ENCODE data around the gene ERMAP. TPM values are rescaled to one million over a fixed set of nuclear protein-coding genes. Genes with fewer than 3 reads are reported as not detected.

Gene ERMAP, protein sequence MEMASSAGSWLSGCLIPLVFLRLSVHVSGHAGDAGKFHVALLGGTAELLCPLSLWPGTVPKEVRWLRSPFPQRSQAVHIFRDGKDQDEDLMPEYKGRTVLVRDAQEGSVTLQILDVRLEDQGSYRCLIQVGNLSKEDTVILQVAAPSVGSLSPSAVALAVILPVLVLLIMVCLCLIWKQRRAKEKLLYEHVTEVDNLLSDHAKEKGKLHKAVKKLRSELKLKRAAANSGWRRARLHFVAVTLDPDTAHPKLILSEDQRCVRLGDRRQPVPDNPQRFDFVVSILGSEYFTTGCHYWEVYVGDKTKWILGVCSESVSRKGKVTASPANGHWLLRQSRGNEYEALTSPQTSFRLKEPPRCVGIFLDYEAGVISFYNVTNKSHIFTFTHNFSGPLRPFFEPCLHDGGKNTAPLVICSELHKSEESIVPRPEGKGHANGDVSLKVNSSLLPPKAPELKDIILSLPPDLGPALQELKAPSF
- total RNA-seq (2011; cell fraction: chromatin; rRNA removed; ENCODE audit: low replicate concordance), result 68.5 and 80.5 TPM in 2 replicates
- total RNA-seq (2011; cell fraction: nucleolus; rRNA removed), result 66.4 and 81.6 TPM in 2 replicates
- total RNA-seq (2011; cell fraction: nucleoplasm; rRNA removed), result 80.8 and 97.2 TPM in 2 replicates
- total RNA-seq (2014; rRNA removed) (15.7 and 18.2 TPM in 2 replicates), total RNA-seq (2014; rRNA removed; fragmentation: Illumina TruSeq; extraction: Trizol) (23.7 and 25.0 TPM in 2 replicates), total RNA-seq (2015; rRNA removed; fragmentation: Illumina TruSeq; extraction: Trizol) (22.2 and 23.7 TPM in 2 replicates), total RNA-seq (2021) (20.5 and 22.5 TPM in 2 replicates), polyA plus RNA-seq (2011; rRNA removed) (15.3 and 24.9 TPM in 2 replicates), polyA plus RNA-seq (2014; fragmentation: Illumina TruSeq; extraction: Trizol) (25.3 and 31.4 TPM in 2 replicates), polyA plus RNA-seq (2014; fragmentation: Nextera tagmentation; extraction: Ambion mirVana) (10 to 100 TPM in 1 of 2 experiments, 1 to 10 TPM in 1; 8.0 to 12.9 TPM), polyA plus RNA-seq (2014; rRNA removed) (16.6 and 20.3 TPM in 2 replicates), polyA minus RNA-seq (2011; rRNA and poly(A)+ RNA removed) (21.4 and 35.1 TPM in 2 replicates), Bru-seq, nascent RNA (percentile 71 among the genes with signal in this experiment), BruChase-seq, experiment 1, labeled RNA remaining after a 2-hour chase (percentile 84 among the genes with signal in this experiment), BruChase-seq, experiment 2, labeled RNA remaining after a 6-hour chase (percentile 88 among the genes with signal in this experiment)
- polyA plus RNA-seq (2011; cell fraction: cytosol; rRNA removed), result 13.2 and 16.1 TPM in 2 replicates
- 28.4 and 45.9 TPM in 2 replicates for polyA plus RNA-seq (2011; cell fraction: nucleus; rRNA removed)
- 15.9 and 21.3 TPM in 2 replicates for polyA plus RNA-seq (2012)
- 14.4 and 16.4 TPM in 2 replicates for polyA minus RNA-seq (2011; cell fraction: cytosol; rRNA and poly(A)+ RNA removed)
- polyA minus RNA-seq (2011; cell fraction: nucleus; rRNA and poly(A)+ RNA removed), result 24.0 and 28.0 TPM in 2 replicates
- long read RNA-seq, experiment 1, transcript ERMAP-202 (11 exons, 3,369 nt), result major isoform, 19 of 90 reads
- long read RNA-seq, experiment 1, partial matches to known transcripts, result 3 of 90 reads
- long read RNA-seq, experiment 1, other reads (novel, unspliced or antisense), result 67 of 90 reads
- long read RNA-seq, experiment 2, transcript ERMAP-202 (11 exons, 3,369 nt), result major isoform, 5 of 43 reads
- long read RNA-seq, experiment 2, partial matches to known transcripts, result 7 of 43 reads
- long read RNA-seq, experiment 2, other reads (novel, unspliced or antisense), result 31 of 43 reads
- long read RNA-seq, experiment 3, transcript ERMAP-202 (11 exons, 3,369 nt), result major isoform, 6 of 26 reads
- long read RNA-seq, experiment 3, partial matches to known transcripts, result 4 of 26 reads
- long read RNA-seq, experiment 3, other reads (novel, unspliced or antisense), result 16 of 26 reads

DNA sequence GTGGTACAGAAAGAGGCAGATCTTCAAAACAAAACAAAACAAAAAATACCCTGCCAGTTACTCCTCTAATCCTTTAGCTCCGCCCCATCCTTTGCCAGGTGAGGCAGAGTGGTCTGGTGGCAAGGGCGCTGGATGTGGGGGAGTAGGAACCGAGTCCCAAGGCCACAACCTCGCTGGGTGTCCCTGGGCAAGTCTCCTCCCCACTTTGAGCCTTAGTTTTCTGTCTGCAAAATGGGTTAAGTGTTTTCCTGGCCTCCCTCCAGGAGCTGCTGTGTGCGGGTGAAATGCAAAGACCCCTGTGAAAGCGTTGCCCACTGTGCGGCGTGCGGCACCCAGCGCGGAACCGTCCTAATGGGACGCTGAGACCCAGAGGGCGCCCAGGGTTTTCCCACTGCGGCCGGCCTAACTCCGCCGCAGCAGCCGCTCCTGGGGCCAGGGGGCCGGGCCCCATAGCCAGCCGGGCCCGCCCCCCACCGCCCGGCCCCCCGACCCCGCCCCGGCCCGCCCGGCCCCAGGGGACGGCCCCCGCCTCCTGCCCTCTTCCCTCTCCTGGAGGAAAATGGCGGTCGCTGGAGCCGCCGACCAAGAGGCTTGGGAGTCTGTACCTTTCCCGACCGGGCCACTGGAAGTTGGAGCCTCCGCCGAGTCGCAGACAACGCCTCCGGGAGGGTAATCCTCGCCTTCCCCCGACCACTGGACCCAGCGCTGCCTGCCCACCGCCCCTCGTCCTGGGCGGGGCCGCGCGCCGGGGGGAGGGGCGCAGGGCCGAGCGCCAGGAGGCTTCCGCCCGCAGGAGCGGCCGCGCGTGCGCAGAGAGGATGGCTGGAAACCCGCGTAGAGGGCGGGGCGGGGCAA is at the start of gene ERMAP, which contains the start of gene SVBP:
Gene ERMAP (plus strand): TSS at position 538 of the 855 bp plus-strand sequence. CDS start 13,327 bp downstream, outside the sequence.
Gene SVBP (minus strand): TSS at position 813 of the 855 bp plus-strand sequence. CDS start 853 bp downstream, outside the sequence.
- no peaks in the 10 kb centered on the region for H3K9me3 ChIP-seq (replicated peaks; ENCODE audit: control insufficient read depth, insufficient read depth, low read depth, low read length)
- under 1% methylated on average over 37 of the region's 66 CpGs for WGBS (ENCODE audit: insufficient coverage, low coverage, missing lambda C conversion rate)
- FAIRE-seq, result no peak
- POLR2A ChIA-PET, result interaction anchor here (0.5 to 8.7 kb wide), 10 partner anchors 8 to 253 kb away, joined by 3 to 76 read pairs (median 4); partner anchors contain the start of gene ZNF691
- H3K36me3 ChIP-seq (ENCODE audit: control insufficient read depth, insufficient read depth, low read length), result peaks cover 8% of the 10 kb centered on the region; the same call in 2 of the 3 replicates
- CTCF ChIA-PET (ENCODE audit: low intra/inter-chr PET ratio), result no interaction called here
- H3K9ac ChIP-seq (ENCODE audit: insufficient read depth in 1 of 2, low read depth in 2 of 2, low read length in 2 of 2), result peak within 1 kb of the TSS; percentile 90 to 100
- no TSS peak for BruUV-seq (replicated peaks)
- DNase-seq (ENCODE audit: extremely low read depth in 1 of 4, low spot score in 3 of 4), result peak; percentile 93 to 99 (median 99)
- peak; percentile 92 for ATAC-seq
- peak within 1 kb of the TSS; percentile 89 for H3K4me2 ChIP-seq (ENCODE audit: insufficient read depth, low read length)
- H3K79me2 ChIP-seq (ENCODE audit: control insufficient read depth, insufficient read depth, low read length), result peaks cover 38% of the 10 kb centered on the region
- no peaks in the 10 kb centered on the region for H3K9me1 ChIP-seq (ENCODE audit: control insufficient read depth, insufficient read depth, low read length)
- peak within 1 kb of the TSS; percentile 79 for H3K4me3 ChIP-seq
- in situ Hi-C loops (cut with MboI) (no loop called here), intact Hi-C loops (cut with micrococcal nuclease) (loop anchor here (1.0 kb wide), 2 partner anchors 8 to 107 kb away; no protein-coding TSS in a partner anchor)
- H3K27me3 ChIP-seq (ENCODE audit: control insufficient read depth in 2 of 2, insufficient read depth in 2 of 2, low read length in 2 of 2), result no peaks in the 10 kb centered on the region
- H2AFZ ChIP-seq (ENCODE audit: low read depth, low read length), result peak within 1 kb of the TSS; percentile 99
- peak within 1 kb of the TSS; percentile 99 for H3K27ac ChIP-seq (ENCODE audit: extremely low read depth, low read depth, low read length)
- H3K4me1 ChIP-seq (replicated peaks in 1 of 2; ENCODE audit: control insufficient read depth in 2 of 2, insufficient read depth in 2 of 2, low read length in 2 of 2), result peaks cover 16 to 36% of the 10 kb centered on the region in 2 experiments
- no peaks in the 10 kb centered on the region for H4K20me1 ChIP-seq (replicated peaks; ENCODE audit: control insufficient read depth, insufficient read depth, low read length)
- peak; percentile 36; the same call in 1 of the 2 replicates for TF ChIP-seq BHLHE40 (IDR thresholded peaks at IDR 0.05; ENCODE audit: low read length)
- 0 out of 4 replicates have a peak, but pooled peaks have one; percentile 17 to 24 for TF ChIP-seq KDM1A (IDR thresholded peaks at IDR 0.05)
- peak; percentile 76 for TF ChIP-seq POLR2AphosphoS5 (IDR thresholded peaks at IDR 0.05; ENCODE audit: control insufficient read depth, insufficient read depth, low read depth, low read length)
- peak; percentile 41 for TF ChIP-seq SAP30 (IDR thresholded peaks at IDR 0.05; ENCODE audit: borderline replicate concordance, insufficient read depth, low read depth, low read length, poor library complexity, severe bottlenecking)
- 0 out of 2 replicates have a peak, but pooled peaks have one; percentile 14 for TF ChIP-seq CREM (IDR thresholded peaks at IDR 0.05; ENCODE audit: low read depth)
- TF ChIP-seq, protein P1, sequence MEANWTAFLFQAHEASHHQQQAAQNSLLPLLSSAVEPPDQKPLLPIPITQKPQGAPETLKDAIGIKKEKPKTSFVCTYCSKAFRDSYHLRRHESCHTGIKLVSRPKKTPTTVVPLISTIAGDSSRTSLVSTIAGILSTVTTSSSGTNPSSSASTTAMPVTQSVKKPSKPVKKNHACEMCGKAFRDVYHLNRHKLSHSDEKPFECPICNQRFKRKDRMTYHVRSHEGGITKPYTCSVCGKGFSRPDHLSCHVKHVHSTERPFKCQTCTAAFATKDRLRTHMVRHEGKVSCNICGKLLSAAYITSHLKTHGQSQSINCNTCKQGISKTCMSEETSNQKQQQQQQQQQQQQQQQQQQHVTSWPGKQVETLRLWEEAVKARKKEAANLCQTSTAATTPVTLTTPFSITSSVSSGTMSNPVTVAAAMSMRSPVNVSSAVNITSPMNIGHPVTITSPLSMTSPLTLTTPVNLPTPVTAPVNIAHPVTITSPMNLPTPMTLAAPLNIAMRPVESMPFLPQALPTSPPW (CRISPR knock-in tag; IDR thresholded peaks at IDR 0.05), result peak; percentile 98

All from K562 (cell line).